Measurements from ENCODE around the gene INA. TPM values are rescaled to one million over a fixed set of nuclear protein-coding genes. Genes with fewer than 3 reads are reported as not detected.
A peak's percentile ranks its signal among the peaks of the same experiment; 100 is the strongest.

INA gene
- total RNA-seq, 1 donor, result not detected

GRCh38 chr10:103265717-103266329 is 11.1 kb upstream of the INA start:
- DNase-seq (ENCODE audit: low read depth in 2 of 3, low spot score in 2 of 3), result peak in 2 of 3 donors; percentile 65 to 84

- DNase-seq (ENCODE audit: low read depth in 2 of 3, low spot score in 2 of 3), result no peak
These were observed 3.9 kb upstream of the INA start for GRCh38 chr10:103273041-103273441.

GRCh38 chr10:103276251-103276895 is 565 bp upstream of the INA start:
- no peak for DNase-seq (ENCODE audit: low read depth in 2 of 3, low spot score in 2 of 3)

GRCh38 chr10:103277713-103278536 is 987 bp downstream of the INA start:
- DNase-seq (ENCODE audit: low read depth in 2 of 3, low spot score in 2 of 3), result no peak

- no peak for DNase-seq (ENCODE audit: low read depth in 2 of 3, low spot score in 2 of 3)
These were observed 1.5 kb downstream of the INA start for GRCh38 chr10:103278537-103278823.

GRCh38 chr10:103278862-103279298 is 1.9 kb downstream of the INA start:
- peak in 2 of 3 donors; percentile 52 to 71 for DNase-seq (ENCODE audit: low read depth in 2 of 3, low spot score in 2 of 3)

- no peak for DNase-seq (ENCODE audit: low read depth in 2 of 3, low spot score in 2 of 3)
These were observed 3.1 kb downstream of the INA start for GRCh38 chr10:103280031-103280430.

GRCh38 chr10:103280506-103280905 is 3.6 kb downstream of the INA start:
- DNase-seq (ENCODE audit: low read depth in 2 of 3, low spot score in 2 of 3), result no peak

GRCh38 chr10:103281753-103282152 is 4.8 kb downstream of the INA start:
- no peak for DNase-seq (ENCODE audit: low read depth in 2 of 3, low spot score in 2 of 3)

- no peak for DNase-seq (ENCODE audit: low read depth in 2 of 3, low spot score in 2 of 3)
These were observed 6.0 kb downstream of the INA start for GRCh38 chr10:103282961-103283360.

- no peak for DNase-seq (ENCODE audit: low read depth in 2 of 3, low spot score in 2 of 3)
These were observed 7.2 kb downstream of the INA start for GRCh38 chr10:103284170-103284569.

- DNase-seq (ENCODE audit: low read depth in 2 of 3, low spot score in 2 of 3), result no peak
These were observed 11.1 kb downstream of the INA start for GRCh38 chr10:103287992-103288391.

GRCh38 chr10:103291588-103291987 is 14.7 kb downstream of the INA start:
- no peak for DNase-seq (ENCODE audit: low read depth in 2 of 3, low spot score in 2 of 3)

- no peak for DNase-seq (ENCODE audit: low read depth in 2 of 3, low spot score in 2 of 3)
These were observed 18.6 kb downstream of the INA start for GRCh38 chr10:103295374-103296015.

GRCh38 chr10:103307594-103307993 is 30.7 kb downstream of the INA start:
- DNase-seq (ENCODE audit: low read depth in 2 of 3, low spot score in 2 of 3), result no peak

- DNase-seq (ENCODE audit: low read depth in 2 of 3, low spot score in 2 of 3), result no peak
These were observed 33.3 kb downstream of the INA start for GRCh38 chr10:103310197-103310596.

- no peak for DNase-seq (ENCODE audit: low read depth in 2 of 3, low spot score in 2 of 3)
These were observed 39.1 kb downstream of the INA start for GRCh38 chr10:103316087-103316486.

GRCh38 chr10:103327906-103328305 is 51.0 kb downstream of the INA start:
- no peak for DNase-seq (ENCODE audit: low read depth in 2 of 3, low spot score in 2 of 3)

GRCh38 chr10:103333934-103334520 is 57.1 kb downstream of the INA start:
- peak in 2 of 3 donors; percentile 9 to 54 for DNase-seq (ENCODE audit: low read depth in 2 of 3, low spot score in 2 of 3)

GRCh38 chr10:103334567-103334966 is 57.6 kb downstream of the INA start:
- no peak for DNase-seq (ENCODE audit: low read depth in 2 of 3, low spot score in 2 of 3)

GRCh38 chr10:103336370-103336769 is 59.4 kb downstream of the INA start:
- DNase-seq (ENCODE audit: low read depth in 2 of 3, low spot score in 2 of 3), result no peak

Data from hematopoietic multipotent progenitor cell (in vitro differentiated cells).